Measurements from ENCODE around the gene C19orf47. TPM values are rescaled to one million over a fixed set of nuclear protein-coding genes. Genes with fewer than 3 reads are reported as not detected.

Gene C19orf47
- total RNA-seq, 1 donor from 2014 or later, result 16.1 TPM

DNA sequence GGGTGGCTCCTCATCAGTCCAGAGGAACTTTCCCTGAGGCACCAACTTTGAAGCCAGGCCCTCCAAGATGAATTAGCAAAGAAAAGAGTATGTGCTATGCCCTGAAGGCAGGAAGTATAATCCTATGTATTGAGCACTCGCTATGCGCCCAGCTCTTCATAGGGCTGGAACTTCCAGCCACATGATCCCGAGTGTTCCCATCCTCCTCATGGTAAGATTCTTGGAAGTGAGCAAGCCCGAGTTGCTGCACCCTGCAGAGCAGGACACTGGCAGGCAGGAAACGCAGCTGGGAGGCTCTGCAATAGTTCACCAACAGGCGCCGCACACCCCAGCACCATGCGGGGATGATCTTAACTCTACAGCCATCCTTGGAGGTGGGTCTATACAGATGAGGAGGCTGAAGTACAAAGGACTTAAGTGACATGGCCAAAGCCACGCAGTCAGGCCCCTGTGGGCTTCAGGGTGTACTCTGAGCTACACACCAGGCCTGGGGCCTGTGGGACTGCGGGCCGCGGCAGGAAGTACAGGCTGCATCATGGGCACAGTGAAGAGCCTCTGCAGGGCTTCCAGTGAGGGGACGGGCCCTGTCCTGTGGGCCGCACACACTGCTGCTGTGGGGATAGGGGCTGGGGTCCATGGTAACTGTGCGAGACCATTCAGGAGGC, 25.1 kb downstream of the C19orf47 start:
- DNase-seq, result peak; percentile 40
- intact Hi-C loops (cut with DNase I), result no loop called here
- Histone ChIP-seq H3K4me3 (no peak overlapping the region), H3K36me3 (peaks cover 77% of the 10 kb centered on the region), H3K9me3 (no peaks in the 10 kb centered on the region), H3K27ac (no peak overlapping the region), H3K27me3 (no peaks in the 10 kb centered on the region), H3K4me1 (no peaks in the 10 kb centered on the region)
- TF ChIP-seq, protein P1, sequence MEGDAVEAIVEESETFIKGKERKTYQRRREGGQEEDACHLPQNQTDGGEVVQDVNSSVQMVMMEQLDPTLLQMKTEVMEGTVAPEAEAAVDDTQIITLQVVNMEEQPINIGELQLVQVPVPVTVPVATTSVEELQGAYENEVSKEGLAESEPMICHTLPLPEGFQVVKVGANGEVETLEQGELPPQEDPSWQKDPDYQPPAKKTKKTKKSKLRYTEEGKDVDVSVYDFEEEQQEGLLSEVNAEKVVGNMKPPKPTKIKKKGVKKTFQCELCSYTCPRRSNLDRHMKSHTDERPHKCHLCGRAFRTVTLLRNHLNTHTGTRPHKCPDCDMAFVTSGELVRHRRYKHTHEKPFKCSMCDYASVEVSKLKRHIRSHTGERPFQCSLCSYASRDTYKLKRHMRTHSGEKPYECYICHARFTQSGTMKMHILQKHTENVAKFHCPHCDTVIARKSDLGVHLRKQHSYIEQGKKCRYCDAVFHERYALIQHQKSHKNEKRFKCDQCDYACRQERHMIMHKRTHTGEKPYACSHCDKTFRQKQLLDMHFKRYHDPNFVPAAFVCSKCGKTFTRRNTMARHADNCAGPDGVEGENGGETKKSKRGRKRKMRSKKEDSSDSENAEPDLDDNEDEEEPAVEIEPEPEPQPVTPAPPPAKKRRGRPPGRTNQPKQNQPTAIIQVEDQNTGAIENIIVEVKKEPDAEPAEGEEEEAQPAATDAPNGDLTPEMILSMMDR (IDR thresholded peaks at IDR 0.05), result no peak
- ATAC-seq, result no peak

- ATAC-seq, result no peak
- Histone ChIP-seq H3K4me1 (no peaks in the 10 kb centered on the region), H3K4me3 (no peak overlapping the region), H3K27me3 (no peaks in the 10 kb centered on the region), H3K36me3 (peaks cover 69% of the 10 kb centered on the region), H3K27ac (no peak overlapping the region), H3K9me3 (no peaks in the 10 kb centered on the region)
- TF ChIP-seq, protein P1 (IDR thresholded peaks at IDR 0.05), result no peak
- no peak for DNase-seq
- intact Hi-C loops (cut with DNase I), result no loop called here
These were observed 26.0 kb downstream of the C19orf47 start for GRCh38 chr19:40322271-40322610.

DNA sequence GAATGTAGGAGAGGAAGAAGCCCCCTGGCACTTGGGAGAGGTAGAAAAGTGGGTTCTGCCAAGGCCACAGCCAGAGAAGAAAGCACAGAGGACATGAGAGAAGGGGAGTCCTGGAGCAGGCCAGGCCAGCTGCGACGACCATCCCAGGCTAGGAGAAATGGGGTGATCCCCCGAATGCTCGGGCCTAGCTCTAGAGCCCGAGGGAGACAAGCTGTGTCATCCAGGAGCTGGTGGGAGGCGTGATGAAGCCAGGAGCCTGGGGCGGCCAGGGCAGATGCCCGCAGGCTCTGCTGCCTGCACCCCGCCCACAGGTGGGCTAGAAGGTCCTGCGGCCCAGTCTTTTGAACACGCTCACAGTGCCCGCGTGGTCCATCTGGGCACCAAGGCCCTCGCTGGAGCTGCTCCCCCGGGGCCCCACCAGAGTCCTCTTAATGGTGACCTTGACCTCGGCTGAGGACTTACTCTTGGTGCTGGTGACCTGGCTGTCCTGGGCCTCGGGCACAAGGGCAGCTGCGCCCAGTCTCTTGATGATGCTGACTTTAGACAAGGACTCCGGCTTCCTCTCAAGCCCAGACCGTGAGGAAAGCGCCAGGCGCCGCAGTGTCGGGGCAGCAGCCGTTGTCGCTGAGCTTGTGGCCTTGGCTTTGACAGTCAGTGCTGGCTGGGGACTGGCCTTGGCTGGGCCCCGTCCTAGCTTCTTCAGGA, 26.5 kb downstream of the C19orf47 start:
- Histone ChIP-seq H3K27ac (no peak overlapping the region), H3K36me3 (peaks cover 64% of the 10 kb centered on the region), H3K4me1 (no peaks in the 10 kb centered on the region), H3K4me3 (no peak overlapping the region), H3K27me3 (no peaks in the 10 kb centered on the region), H3K9me3 (no peaks in the 10 kb centered on the region)
- TF ChIP-seq, protein P1 (IDR thresholded peaks at IDR 0.05), result no peak
- intact Hi-C loops (cut with DNase I), result no loop called here
- no peak for ATAC-seq
- peak; percentile 53 for DNase-seq

DNA sequence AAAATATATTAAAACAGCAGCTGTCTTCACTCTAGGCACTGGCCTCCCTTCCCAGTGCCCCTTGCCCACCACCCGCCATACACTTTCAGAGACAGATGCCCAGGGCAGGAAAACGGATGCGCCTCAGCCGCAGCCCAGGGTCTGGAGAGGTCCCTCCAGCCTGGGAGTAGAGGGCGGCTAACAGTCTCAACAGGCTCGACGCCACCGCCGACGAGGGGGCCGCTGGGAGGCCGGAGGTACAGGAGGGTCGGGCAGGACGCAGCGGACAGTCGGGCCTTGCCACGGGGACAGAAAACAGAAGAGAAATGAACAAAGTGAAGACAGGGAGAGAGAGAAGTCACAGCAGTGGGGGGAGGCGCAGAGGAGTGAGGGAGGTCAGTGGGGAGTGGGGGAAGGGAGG, 27.1 kb downstream of the C19orf47 start:
- ATAC-seq (no peak), DNase-seq (peak; percentile 46)
- no peak overlapping the region for H3K4me3 ChIP-seq
- TF ChIP-seq, protein P1 (IDR thresholded peaks at IDR 0.05), result no peak
- no peak overlapping the region for H3K27ac ChIP-seq
- intact Hi-C loops (cut with DNase I), result no loop called here
- H3K36me3 ChIP-seq, result peaks cover 57% of the 10 kb centered on the region
- H3K4me1 ChIP-seq, result no peaks in the 10 kb centered on the region
- no peaks in the 10 kb centered on the region for H3K27me3 ChIP-seq
- no peaks in the 10 kb centered on the region for H3K9me3 ChIP-seq

DNA sequence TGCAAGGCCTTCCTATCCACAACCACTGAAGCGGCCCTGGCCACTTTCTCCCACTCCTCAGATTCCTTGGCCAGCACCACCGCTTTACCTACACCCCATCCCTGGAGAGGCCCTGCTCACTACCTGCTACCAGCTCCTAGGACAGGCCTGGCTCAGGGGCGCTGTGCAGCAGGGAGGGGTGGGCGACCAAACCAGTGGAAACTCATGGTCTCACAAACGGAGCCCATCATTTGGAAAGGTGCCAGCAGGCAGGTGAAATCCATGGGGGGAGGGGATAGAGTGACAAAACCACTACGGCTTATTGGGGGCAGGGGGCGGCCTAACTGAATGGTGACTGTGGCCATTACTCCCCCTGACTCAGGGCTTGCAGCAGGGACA, 27.6 kb downstream of the C19orf47 start:
- peaks cover 52% of the 10 kb centered on the region for H3K36me3 ChIP-seq
- H3K4me1 ChIP-seq, result no peaks in the 10 kb centered on the region
- ATAC-seq (no peak), DNase-seq (peak; percentile 33)
- H3K9me3 ChIP-seq, result no peaks in the 10 kb centered on the region
- intact Hi-C loops (cut with DNase I), result no loop called here
- no peak overlapping the region for H3K27ac ChIP-seq
- TF ChIP-seq, protein P1 (IDR thresholded peaks at IDR 0.05), result no peak
- no peaks in the 10 kb centered on the region for H3K27me3 ChIP-seq
- H3K4me3 ChIP-seq, result no peak overlapping the region

Measured in upper lobe of right lung (tissue), 1 donor.